IPS DF 19.7 (cell line): Measurements from ENCODE around the gene ELFN2.

Experiments used
- DNase-seq: peaks from one replicate; pipeline ENCODE4 v3.0.0-alpha.2; 2013; ENCODE audit warnings: low read depth, low spot score

ELFN2 gene

DNA sequence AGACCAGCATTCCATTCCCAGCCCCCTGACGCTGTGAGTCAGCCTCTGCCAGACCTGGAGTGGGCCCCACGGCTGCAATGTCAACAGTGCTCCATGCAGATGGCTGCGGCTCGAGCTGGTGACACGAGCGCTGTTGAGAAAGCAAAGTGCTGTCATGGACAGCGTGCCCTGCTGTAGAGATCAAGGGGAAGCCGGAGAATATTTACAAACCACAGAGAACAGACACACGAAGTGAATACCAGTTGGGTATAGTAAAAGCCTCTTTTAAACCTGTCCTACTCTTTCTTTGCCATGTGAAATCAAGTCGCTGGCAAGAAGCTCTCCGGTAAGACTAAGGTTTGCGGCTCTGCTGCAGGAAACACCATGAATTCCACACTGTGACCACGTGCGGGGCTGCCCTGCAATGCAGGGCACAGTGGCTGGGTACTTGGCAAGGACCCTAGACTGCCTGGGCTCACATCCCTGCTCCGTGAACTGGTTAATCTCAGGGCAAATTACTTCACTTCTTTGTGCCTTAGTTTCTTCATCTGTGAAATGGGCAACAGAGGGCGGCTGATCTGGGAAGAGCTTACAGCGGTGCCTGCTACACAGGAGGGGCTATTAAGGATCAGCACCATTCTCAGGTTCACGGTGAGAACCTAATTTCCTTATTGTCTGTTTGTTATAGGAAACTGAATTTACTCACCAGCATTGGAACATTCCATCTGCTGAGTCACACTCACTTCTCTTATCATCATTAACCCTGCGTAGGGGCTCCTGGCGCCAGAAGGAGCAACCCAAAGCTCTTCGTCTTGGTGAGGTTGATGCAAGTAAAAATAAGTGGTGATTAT is 27.8 kb upstream of the ELFN2 start:
- DNase-seq, result no peak

DNA sequence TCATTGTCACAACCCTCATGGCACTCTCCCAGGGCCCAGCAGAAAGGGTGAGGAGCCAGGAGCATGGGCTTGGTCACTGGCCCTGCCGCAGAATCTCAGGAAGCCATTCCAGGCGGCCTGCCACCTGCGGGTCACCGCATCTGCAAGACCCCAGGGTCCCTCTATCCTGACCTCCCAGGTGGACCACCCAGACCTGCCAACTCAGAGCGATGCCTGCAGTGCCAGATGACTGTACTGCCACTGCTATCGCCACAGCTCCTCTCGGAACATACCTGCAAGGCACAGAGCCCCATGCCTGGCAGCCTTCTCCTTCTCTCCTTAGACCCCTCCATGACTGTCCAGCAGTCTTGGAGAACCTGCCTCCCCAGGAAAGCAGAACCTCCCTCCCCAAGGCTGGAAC is 26.4 kb upstream of the ELFN2 start:
- no peak for DNase-seq

DNA sequence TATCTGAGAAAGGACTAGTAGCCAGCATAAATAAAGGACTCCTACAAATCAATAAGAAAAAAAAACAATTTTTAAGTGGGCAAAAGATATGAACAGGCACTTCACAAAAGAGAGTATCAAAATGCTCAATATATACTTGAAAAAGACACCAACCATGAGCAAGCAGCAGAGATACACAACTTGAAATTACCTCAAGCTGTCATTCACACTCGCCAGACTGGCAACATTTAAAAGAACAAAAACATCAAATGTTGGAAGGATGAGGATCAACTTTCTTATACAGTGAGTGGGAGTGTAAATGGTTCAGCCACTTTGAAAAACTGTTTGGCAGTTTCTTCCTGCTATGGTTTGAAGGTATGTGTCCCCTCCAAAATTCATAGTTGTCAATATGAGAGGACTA is 23.9 kb upstream of the ELFN2 start:
- no peak for DNase-seq

DNA sequence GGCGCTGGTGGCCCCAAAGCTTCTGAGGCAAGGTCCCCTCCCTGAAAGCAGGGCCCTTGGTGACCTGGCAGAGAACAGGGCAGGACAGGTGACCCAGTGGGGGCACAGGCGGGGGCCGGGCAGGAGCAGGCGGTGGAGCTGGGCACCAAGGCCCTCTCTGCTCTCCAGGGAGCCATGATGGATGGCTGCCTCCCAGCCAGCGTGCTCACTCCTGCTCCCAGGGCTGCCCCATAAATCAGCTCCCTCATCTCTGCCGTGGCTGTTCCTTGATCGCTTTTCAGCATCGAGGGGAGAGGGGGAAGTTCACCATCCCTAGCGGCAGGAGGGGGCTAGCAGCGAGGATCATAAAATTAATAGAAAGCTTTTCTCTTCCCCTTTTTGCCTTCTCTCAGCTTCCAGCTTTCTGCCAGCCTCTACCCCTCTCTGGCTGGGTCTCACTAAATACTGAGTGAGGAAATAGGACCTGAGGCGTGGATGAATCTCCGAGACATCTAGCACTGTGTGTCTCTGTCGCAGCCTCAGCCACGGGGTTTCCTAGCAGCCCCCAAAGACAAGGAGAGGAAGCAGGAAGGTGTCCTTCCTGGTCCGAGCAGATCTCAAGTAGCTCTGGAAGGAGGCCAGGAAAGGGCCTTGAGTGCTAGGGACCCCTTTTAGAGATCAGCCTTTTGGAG is 22.2 kb upstream of the ELFN2 start:
- DNase-seq, result no peak

DNA sequence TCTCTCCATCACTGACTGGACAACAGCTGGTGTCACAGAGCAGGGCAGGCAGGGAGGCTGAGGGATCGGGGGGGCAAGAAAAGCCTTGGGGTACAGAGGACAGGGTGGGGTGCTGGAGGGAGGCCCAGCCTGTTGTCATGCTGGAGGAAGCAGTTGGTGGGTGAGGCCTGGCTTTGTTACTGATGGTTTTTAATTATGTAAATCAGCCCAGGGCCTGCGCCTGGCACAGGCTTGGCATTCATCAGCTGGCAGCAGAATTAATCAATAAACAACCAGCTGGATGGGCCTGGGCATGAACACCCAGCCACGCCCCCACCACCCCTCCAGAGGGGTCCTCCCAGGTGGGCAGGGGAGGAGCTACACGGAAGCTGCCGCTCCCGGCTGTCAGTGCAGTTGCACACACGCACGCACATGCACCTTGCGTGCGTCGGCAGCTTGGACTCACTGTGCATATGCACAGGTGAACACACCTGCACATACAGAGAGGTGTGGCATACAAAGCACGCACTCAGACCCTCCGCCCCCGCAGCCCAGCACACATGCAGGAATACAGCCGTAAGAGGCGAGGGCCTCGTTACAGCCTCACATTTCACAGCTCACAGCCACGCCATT is 21.3 kb upstream of the ELFN2 start:
- no peak for DNase-seq

DNA sequence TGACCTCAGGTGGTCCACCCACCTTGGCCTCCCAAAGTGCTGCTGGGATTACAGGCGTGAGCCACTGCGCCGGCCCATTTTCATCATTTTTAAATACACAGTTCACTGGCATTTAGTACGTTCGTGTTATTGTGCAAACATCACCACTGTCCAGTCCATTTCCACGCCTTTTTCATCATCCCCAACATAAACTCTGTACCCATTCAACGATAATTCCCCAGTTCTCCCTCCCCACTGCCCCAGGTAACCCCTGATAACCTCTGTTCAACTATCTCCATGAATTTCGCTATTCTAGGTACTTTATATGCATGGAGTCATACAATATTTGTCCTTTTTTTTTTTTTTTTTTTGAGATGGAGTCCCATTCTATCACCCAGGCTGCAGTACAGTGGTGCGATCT is 18.2 kb upstream of the ELFN2 start:
- DNase-seq, result no peak

DNA sequence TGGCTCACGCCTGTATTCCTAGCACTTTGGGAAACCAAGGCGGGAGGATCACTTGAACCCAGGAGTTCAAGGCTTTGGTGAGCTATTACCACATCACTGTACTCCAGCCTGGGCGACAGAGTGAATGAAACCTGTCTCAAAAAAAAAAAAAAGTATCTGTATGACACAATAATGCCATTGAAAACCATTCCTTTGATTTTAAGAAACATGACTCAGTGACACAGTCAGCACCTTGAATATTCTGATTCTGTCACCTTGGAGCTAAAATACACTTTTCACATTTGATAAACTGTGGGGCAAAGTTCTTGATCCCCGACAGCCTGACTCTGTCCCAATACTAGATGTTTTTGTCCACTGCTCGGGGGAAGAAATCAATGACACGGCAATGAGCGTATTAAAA is 16.7 kb upstream of the ELFN2 start:
- DNase-seq, result no peak

DNA sequence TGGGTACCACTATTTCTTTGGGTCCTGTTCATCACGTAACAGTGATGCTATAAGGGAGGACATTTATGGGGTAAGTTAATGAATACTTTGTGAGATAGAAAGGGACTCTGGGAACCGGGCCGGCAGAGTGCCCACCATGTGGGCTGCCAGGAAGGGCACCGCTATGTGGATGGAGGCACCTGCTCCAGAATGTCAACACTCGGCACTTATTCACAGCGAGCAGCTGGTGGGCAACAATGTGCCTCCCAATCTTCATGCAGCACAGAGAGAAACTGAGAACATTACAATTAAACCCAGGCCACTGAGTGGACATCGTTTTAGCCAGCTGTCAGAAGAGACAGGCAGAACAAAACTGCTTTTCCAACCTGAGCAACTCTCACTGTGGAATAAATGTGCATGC is 15.8 kb upstream of the ELFN2 start:
- DNase-seq, result no peak

DNA sequence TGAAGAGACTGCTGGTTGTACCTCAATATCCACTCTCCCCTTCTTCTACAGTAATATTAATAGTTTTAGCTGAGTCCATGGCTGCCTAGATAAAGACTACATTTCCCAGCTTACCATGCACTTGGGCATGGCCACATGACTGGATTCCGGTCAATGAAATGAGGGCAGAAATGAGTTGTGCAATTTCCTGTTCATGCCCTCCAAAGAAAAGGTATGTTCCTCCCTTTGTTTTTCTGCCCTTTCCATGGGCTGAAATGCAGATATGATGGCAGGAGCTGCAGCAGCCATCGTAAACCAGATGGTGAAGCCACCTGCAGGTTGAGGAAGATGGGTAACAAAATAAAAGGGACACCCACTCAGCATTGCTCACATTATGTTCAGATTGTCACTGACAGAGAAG is 15.3 kb upstream of the ELFN2 start:
- DNase-seq, result no peak

DNA sequence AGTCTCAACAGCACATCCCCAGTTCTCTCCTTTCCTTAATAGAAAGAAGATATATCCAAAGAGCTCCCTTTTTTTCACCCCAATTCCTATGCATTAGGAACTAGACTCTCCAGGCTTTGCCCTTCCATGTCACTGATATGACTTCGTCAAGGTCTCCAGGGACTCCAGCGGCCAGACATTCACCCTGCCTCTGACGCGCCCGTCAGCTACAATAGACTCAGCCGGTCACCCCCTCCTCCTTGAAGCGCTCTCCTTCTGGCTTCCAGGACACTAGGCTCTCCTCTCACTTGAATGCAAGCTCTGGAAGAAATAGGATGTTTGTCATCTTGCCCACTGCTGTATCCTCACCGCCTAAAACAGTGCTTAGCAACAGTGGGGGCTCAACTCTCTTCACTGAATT is 14.9 kb upstream of the ELFN2 start:
- no peak for DNase-seq

DNA sequence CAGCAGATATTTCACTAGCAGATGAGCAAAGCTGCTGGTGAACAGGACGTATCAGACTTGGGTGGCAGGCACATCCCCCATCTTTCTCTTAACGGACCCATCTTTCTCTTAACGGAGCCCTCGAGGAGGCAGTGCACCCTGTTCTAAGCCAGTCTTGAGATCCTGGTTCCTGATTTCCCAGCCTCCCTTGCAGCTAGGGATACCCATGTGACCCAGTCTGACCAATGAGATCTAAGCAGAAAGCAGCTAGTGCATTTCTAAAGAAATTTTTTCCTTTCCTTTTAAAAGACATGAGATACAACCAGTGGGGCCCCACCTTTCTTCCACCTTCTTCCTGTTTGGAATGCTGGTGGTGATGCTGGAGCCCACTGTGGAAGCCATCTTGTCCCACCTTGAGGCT is 13.6 kb upstream of the ELFN2 start:
- no peak for DNase-seq

DNA sequence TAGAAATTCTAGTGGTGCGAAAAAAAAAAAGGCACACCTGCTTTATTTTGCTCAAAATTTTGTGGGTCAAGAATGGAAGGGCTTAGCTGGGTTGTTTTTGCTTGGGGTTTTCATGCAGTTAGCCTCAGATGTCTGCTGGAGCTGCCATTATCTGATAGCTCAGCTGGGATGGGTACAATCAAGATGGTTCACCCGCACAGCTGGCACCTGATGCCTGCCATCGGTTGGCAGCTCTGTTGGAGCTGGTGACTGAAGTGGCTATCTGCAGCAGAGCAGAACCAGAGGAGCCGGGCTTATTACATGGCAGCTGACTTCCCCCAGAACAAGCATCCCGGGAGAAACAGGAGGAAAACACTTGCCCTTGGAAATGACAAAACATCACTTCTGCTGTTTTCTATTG is 12.1 kb upstream of the ELFN2 start:
- DNase-seq, result no peak

DNA sequence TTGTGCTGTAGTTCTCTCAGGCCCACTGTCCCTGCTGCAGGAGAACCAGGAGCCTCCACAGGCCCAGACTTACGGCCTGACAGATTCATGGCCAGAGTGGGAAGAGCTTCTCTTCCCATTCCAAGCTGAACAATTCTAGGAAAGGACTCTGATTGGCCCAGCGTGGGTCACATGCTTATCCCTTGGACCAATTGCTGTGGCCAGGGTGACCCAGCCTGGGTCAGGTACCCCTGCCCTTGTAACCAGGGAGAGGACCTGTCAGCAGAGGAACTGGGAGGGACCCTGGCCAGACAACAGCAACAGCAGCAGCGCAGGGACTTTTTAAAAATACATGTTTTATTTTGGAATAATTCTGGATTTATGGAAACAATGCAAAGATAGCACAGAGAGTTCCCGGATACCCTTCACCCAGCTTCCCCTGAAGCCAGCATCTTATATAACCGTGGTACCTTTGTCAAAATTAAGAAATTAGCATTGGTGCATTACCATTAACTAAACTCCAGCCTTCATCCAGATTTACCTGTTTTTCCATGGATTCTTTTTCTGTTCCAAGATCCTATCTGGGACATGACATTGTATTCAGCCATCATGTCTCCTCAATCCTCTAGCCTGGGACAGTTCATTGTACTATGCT is 8.8 kb upstream of the ELFN2 start:
- DNase-seq, result no peak

DNA sequence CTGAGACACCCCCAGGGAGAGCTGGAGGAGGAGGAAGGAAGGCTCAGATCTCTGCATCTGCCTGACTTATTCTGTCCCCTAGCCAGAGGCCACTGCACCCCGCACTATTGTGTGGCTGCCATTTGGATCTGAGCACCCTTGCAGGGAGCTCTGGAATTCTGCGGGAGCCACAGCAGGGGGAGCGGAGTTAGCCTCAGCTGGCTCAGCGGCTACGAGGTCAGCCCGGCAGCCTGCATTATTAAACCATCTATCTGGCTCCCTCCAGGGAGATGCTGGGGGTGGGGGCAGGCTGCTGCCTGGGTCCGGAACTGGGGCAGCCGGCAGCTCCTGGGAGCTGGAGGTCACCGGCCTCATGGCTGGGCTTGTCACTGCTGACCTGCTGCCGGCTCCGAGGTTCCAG is 6.5 kb upstream of the ELFN2 start:
- no peak for DNase-seq

DNA sequence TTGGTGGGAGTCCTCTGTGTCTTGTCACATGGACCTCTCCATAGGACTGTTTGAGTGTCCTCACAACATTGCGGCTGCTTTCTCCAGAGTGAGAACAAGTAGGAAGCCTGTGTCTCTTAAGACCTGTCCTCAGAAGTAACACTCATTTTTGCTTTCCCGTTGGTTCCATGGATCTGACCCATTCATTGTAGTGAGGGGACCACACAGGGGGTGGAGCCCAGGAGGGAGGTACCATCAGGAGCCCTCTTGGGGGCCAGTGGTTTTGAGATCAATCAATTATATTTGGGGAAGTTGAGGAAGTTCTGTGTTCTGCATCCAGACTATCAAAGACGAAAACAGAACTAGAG is 5.4 kb upstream of the ELFN2 start:
- no peak for DNase-seq

DNA sequence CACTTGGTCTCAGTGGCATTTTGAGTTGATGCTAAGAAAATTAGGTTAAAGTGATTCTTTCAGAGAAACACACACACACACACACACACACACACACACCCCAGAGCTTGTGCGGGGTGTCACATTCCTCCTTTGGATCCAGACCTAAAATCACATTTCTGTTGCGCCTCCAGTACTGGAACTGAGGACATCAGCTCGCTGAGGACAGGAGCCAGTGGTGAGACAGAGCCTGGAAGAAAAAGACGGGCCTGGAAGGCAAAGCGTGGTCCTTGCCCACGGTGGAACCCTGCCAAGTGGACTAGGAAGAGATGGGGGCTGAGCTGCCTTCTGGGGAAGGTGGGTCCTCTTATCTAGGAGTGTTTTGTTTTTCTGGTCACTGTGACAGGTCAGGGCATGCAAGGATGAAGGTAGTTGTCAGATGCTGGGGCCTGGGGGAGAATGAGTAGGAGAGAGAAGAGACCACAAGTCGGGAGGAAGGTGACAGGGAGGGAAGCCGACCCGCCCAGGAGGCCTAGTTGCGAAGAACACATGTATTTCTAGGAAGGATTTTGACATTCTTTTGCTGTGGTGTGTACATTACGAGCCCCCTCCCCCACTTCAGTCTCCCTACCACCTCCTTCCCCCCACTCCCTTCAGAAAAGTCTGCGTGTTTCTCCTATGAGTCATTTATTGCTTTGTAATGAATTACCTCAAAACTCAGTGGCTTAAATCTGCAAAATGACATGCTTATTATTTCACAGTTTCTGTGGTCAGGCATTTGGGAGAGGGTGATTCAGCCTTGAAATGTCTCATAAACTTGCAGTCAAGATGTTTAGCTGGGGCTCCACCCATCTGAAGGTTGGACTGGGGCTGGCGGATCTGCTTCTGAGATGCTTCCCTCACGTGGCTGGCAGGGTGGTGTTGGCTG is 4.8 kb upstream of the ELFN2 start:
- no peak for DNase-seq

DNA sequence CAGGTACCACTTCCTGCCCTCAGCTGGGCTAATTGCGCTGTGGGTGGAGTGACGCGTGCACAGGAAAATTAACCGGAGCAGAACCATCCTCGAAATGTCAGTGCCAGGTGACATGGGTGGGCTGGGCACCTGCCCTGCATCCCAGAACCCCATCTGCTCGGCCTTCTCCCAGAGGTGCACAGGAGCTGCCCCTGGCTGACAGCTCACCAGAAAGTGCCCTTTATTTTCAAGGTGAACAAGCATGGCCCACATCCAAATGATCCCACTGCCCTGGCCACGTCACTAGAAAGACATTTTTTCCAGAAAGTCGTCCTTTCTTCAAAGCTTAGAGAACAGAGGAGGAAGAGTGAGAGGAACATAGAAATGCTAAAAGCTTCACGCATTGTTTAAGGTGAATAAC is 4.1 kb upstream of the ELFN2 start:
- no peak for DNase-seq

DNA sequence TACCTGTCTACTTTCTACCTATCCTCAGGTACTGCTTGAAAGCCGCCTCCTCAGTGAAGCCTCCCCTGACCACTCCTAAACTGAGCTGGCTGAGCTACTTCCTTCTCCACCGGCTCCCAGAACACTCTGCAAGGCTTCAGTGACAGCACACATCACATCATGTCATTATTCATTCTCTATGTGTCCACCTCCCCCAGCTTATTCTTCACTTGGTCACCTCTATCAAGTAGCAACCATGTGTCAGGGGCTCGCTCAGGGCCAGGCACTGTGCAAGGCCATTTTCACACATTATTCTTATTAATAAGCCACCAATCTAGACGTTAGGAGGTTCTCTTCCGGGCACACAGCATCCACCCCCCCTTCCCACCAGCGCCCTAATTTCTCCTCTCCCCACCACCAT is 3.7 kb upstream of the ELFN2 start:
- no peak for DNase-seq

DNA sequence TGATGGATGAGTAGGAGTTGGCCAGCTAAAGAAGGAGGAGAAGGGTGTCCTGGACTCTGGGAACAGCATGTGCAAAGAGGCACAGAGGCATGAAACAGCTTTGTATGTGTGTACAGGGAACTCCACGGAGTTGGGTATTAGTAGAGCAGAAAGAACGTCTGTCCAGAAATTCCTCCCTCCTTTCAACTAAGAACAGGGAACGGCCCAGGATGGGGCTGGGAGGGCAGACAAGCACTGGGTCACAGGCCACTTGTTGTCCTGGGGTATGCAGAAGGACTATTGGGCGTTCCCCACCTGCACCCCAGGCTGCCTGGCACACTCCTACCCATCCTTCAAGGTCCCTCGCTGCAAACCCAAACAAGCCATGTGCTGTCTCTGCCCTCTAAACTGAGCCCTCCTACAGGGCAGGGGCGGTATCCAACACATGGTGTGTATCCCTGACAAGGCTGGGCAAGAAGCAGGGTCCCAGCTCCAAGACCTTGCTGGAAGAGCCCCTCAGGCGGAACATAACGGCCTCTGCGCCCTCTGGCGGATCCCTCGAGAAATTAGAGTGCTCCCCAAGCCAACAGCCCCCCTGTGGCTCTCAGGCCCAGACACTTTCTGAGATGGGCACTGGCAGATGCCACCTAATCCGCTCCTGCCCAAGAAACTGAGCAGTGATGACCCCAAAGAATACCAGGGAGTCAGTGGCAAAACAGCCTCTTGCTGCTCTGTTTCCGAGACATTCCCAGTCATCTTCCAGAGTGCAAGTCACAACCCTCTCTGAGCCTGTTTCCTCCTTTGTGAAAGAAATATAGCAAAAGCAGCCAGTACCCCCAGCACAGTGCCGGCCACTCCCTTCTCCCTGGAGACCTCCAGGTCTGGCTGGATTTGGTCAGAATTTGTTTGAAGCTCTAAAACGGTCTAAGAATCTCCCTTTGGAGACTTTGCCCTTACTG is 1.6 kb upstream of the ELFN2 start:
- DNase-seq, result peak; percentile 25
